Stomach (tissue), 9 donors: ENCODE results near the gene DAPK2. TPM values are rescaled to one million over a fixed set of nuclear protein-coding genes. Genes with fewer than 3 reads are reported as not detected.

ENCODE experiments used
- DNase-seq, 2 donors: peaks; one replicate each; pipeline versions ENCODE4 v3.0.0 to v3.0.0-alpha.2; 2013 to 2019
- H3K27ac ChIP-seq, 5 donors: fragments of 200-600 bp in 4 of 5; sonication (generic) in 4 of 5; one replicate each; pipeline ENCODE4 v1.5.1; 2013 to 2019; ENCODE audit warnings: mild to moderate bottlenecking in 1 of 5, moderate library complexity in 1 of 5
- H3K27me3 ChIP-seq, 3 donors: fragments of 200-600 bp; sonication (generic); one replicate each; pipeline ENCODE4 v1.5.1; 2017 to 2019; ENCODE audit warnings: mixed run types in 1 of 3
- H3K36me3 ChIP-seq, 4 donors: fragments of 200-600 bp; sonication (generic); 1 replicate in 3 of 4; 2 replicates in 1 of 4; pipeline ENCODE4 v1.5.1; 2016 to 2019
- H3K4me1 ChIP-seq, 4 donors: fragments of 200-600 bp; sonication (generic); one replicate each; pipeline ENCODE4 v1.5.1; 2016 to 2019
- H3K4me3 ChIP-seq, 4 donors: fragments of 200-600 bp; sonication (generic) in 3 of 4; one replicate each; pipeline ENCODE4 v1.5.1; 2016 to 2019; ENCODE audit warnings: mild to moderate bottlenecking in 1 of 4
- H3K9me3 ChIP-seq, 4 donors: fragments of 200-600 bp; sonication (generic); one replicate each; pipeline ENCODE4 v1.5.1; 2016 to 2019
- EP300 ChIP-seq: sonication (generic); formaldehyde crosslinking; IDR thresholded peaks from one replicate; pipeline ENCODE4 v1.6.1; 2017; ENCODE audit warnings: antibody characterized with exemption
- POLR2A ChIP-seq, 4 donors: fragments of 450-650 bp; IDR thresholded peaks; one replicate each; pipeline ENCODE4 v1.6.1; 2016; ENCODE audit warnings: antibody characterized with exemption in 4 of 4, control low read depth in 2 of 4, mild to moderate bottlenecking in 1 of 4, moderate library complexity in 1 of 4
- POLR2AphosphoS5 ChIP-seq, 3 donors: sonication (generic); formaldehyde crosslinking; IDR thresholded peaks; one replicate each; pipeline ENCODE4 v1.6.1; 2016; ENCODE audit warnings: antibody characterized with exemption in 3 of 3
- WGBS, 5 donors: extraction: QIAGEN DNeasy Blood & Tissue Kit in 3 of 5; methylation state at CpG; one replicate each; pipeline versions ENCODE4 v1.1.5 to v1.1.7; 2013 to 2018; 5-methylcytosine and 5-hydroxymethylcytosine counted together
- intact Hi-C: fragments of 100-400 bp; cut with DNase I; formaldehyde crosslinking; loops from one replicate; pipeline ENCODE4 v1.15.1; 2023; ENCODE audit warnings: low total_unique reads
- polyA plus RNA-seq, 3 donors: library from polyadenylated mRNA; stranded (reverse); fragments of 200-250 nt; gene quantifications; one replicate each; pipeline ENCODE4 v1.2.3, GENCODE V29; 2013
- total RNA-seq, 5 donors: library from RNA; depleted of rRNA; stranded (reverse); fragments of >200 nt; gene quantifications; one replicate each; pipeline versions ENCODE4 v1.1.0 to v1.2.3, GENCODE V29; 2014 to 2016
- TF ChIP-seq, protein P1 (sequence below), 7 experiments: fragments of 450-650 bp in 4 of 7; fragments of 200-600 bp in 3 of 7; sonication (generic) in 3 of 7; IDR thresholded peaks; one replicate each; pipeline ENCODE4 v1.5.1; 2016 to 2019; ENCODE audit warnings: antibody characterized with exemption in 7 of 7, control low read depth in 2 of 7, mild to moderate bottlenecking in 1 of 7
- donor health status: healthy with polysubstance abuse.
- donor health status: Bipolar disorder and iron deficiency.
- donor health status: healthy.

DAPK2 gene
- total and polyA plus RNA-seq, 8 donors = 5.2 to 178 (median 16.6) TPM

DNA sequence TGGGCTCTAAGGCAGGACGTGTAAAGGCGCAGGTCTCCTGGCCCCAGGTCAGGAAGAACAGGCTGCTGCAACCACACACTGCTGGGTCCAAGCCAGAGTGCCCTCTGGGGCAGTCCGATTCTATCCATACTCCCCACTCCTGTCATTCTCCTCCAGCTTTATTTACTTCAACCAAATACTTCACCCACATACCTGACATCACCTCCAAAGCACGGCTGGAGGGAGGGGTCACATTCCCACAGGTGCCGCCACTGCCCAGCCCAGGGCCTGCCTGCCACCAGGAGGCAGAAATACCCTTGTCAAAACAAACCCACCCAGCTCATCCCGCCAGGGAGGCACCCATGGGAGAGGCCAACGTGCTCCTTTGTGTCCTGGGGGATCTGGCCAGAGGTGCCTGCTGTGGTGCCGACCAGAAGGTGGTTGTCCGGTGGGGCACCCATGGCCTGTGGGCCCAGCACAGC is 100.4 kb downstream of the DAPK2 start:
- peak; percentile 38 to 46 for DNase-seq
- Histone ChIP-seq H3K36me3 (no peaks in the 10 kb centered on the region), H3K4me1 (peaks cover 6 to 28% (median 17%) of the 10 kb centered on the region in 4 donors), H3K4me3 (no peak overlapping the region), H3K27ac (peak overlapping the region in 1 of 5 donors; percentile 19), H3K27me3 (no peaks in the 10 kb centered on the region), H3K9me3 (no peaks in the 10 kb centered on the region)
- no peak for TF ChIP-seq POLR2AphosphoS5 (IDR thresholded peaks at IDR 0.05)
- TF ChIP-seq, protein P1, sequence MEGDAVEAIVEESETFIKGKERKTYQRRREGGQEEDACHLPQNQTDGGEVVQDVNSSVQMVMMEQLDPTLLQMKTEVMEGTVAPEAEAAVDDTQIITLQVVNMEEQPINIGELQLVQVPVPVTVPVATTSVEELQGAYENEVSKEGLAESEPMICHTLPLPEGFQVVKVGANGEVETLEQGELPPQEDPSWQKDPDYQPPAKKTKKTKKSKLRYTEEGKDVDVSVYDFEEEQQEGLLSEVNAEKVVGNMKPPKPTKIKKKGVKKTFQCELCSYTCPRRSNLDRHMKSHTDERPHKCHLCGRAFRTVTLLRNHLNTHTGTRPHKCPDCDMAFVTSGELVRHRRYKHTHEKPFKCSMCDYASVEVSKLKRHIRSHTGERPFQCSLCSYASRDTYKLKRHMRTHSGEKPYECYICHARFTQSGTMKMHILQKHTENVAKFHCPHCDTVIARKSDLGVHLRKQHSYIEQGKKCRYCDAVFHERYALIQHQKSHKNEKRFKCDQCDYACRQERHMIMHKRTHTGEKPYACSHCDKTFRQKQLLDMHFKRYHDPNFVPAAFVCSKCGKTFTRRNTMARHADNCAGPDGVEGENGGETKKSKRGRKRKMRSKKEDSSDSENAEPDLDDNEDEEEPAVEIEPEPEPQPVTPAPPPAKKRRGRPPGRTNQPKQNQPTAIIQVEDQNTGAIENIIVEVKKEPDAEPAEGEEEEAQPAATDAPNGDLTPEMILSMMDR (IDR thresholded peaks at IDR 0.05) = peak in 2 of 7 experiments; percentile 20 to 34
- WGBS, 5 donors = 68 to 79% (median 76%) methylated on average over 9 of the region's 9 CpGs
- intact Hi-C loops = loop anchor here (5.0 kb wide), 1 partner anchor 101 kb away; the partner anchor contains the start of gene DAPK2

DNA sequence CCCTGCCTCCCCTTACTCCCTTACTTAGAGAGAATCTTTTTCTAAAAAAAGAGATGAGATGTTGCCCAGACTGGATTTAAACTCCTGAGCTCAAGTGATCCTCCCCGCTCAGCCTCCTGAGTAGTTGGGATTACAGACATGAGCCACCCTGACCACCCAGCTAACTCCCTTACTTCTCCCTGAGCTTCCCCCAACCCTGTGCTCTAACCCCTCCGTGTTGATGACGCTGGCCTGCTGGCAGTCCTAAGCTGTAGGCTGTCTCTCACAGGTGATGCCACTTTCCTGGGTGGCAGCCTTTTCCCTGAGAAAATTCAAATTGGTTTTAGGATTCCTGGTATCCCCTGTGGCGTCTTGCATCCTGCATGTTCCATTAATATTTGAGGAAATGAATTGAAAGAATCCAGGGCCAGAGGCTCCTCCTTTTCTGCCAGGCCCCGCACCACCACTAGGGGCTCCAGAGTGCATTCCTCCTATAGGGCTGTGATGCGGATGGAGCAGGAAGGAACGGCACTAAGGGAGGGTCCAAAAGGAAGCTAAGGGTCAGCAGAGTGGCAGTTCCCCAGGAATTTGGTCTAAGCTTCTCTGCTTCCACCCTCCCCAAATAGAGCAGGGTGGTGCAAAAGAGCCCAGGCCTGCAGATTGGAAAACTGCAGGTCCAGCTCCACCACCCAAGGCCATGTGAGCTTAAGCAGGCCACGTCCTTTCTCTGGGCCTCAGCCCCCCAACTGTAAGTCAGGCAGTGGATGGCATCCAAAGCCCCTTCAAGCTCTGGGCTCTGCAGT is 101.1 kb downstream of the DAPK2 start:
- H3K4me1 ChIP-seq = peaks cover 6 to 32% (median 19%) of the 10 kb centered on the region in 4 donors
- H3K27me3 ChIP-seq = no peaks in the 10 kb centered on the region
- peak overlapping the region in 1 of 5 donors; percentile 19 for H3K27ac ChIP-seq
- DNase-seq = peak; percentile 80 to 88
- H3K4me3 ChIP-seq = no peak overlapping the region
- H3K36me3 ChIP-seq = no peaks in the 10 kb centered on the region
- no peaks in the 10 kb centered on the region for H3K9me3 ChIP-seq
- intact Hi-C loops = loop anchor here (5.0 kb wide), 1 partner anchor 102 kb away; the partner anchor contains the start of gene DAPK2
- TF ChIP-seq POLR2A (IDR thresholded peaks at IDR 0.05) (no peak), POLR2AphosphoS5 (IDR thresholded peaks at IDR 0.05) (no peak), EP300 (no peak)
- TF ChIP-seq, protein P1 (IDR thresholded peaks at IDR 0.05) = peak in 5 of 7 experiments; percentile 77 to 95 (median 91)
- WGBS, 5 donors = 42 to 47% (median 46%) methylated on average over 7 to 8 of the region's 8 CpGs

DNA sequence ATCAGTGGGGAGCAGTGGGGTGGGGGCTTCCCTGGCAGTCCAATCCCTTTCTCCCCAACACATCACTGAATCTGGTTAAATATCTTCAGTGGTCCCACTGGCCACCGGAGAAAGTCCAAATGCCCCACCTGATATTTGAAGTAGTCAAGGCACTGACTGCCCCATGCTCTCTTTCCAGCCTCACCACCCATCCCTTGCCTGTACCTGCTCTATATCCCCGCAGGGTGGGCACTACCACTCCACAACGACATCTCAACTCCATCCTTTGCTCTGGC is 101.7 kb downstream of the DAPK2 start:
- H3K27ac ChIP-seq = no peak overlapping the region
- peaks cover 6 to 37% (median 19%) of the 10 kb centered on the region in 4 donors for H3K4me1 ChIP-seq
- intact Hi-C loops = no loop called here

DNA sequence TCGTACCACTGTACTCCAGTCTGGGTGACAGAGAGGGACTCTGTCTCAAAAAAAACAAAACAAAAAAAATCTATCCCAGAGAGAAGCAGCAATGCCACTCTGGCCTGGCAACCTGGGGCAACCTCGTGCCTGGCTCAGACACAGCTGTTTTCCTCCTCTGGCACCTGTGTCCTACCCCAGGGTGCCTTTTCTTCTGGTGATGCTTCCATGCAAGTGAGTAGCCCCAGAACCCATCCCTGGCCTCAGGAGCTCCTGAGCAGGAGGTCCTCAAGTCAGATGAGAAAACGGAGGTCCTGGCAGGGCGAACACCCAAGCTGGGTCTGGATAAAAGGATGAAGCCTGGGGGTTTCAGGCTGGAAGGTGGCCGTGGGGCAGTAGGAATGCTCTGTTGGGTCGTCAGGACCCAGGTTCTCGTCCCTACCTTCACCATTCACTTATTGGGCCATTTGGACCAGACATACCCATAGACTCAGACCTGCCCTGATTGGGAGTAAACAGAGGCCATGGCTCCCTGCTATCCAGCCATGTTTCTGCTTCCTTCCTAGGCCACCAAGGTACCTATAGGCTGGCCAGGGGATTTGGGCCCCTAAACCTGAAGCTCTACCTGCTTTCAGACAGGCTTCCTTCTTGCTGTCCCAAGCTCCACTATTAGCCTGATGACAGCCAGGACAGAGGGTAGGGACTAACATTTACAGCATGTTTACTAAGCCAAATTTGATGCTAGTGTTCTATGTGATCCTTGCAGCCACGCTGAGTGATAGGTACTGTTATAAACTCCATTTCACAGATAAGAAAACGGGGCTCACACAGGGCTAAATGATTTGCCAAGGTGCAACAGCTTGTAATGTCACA is 102.2 kb downstream of the DAPK2 start:
- Histone ChIP-seq H3K27ac (no peak overlapping the region), H3K27me3 (no peaks in the 10 kb centered on the region), H3K4me3 (no peak overlapping the region), H3K4me1 (peaks cover 6 to 43% (median 19%) of the 10 kb centered on the region in 4 donors), H3K9me3 (no peaks in the 10 kb centered on the region), H3K36me3 (no peaks in the 10 kb centered on the region)
- intact Hi-C loops = no loop called here
- DNase-seq = no peak
- no peak for TF ChIP-seq EP300
- TF ChIP-seq POLR2AphosphoS5 (IDR thresholded peaks at IDR 0.05) = no peak
- TF ChIP-seq, protein P1 (IDR thresholded peaks at IDR 0.05) = no peak
- no peak for TF ChIP-seq POLR2A (IDR thresholded peaks at IDR 0.05)
- WGBS, 5 donors = 78 to 88% (median 84%) methylated on average over 9 of the region's 9 CpGs

More for the DNA sequence above, 101.7 kb downstream of the DAPK2 start:
- 86 to 93% (median 91%) methylated on average over 3 of the region's 3 CpGs for WGBS, 5 donors
- no peak for DNase-seq
- no peak for TF ChIP-seq EP300
- TF ChIP-seq, protein P1 (IDR thresholded peaks at IDR 0.05) = no peak
- TF ChIP-seq POLR2AphosphoS5 (IDR thresholded peaks at IDR 0.05) = no peak
- no peak for TF ChIP-seq POLR2A (IDR thresholded peaks at IDR 0.05)
- Histone ChIP-seq H3K36me3 (no peaks in the 10 kb centered on the region), H3K9me3 (no peaks in the 10 kb centered on the region), H3K27me3 (no peaks in the 10 kb centered on the region), H3K4me3 (no peak overlapping the region)
